ENCODE data around the gene SFI1.
"Not testable (repeated sequence)": the region's sequence is repeated elsewhere in the genome, so short reads cannot be mapped to it uniquely, and the experiment has no call there.

Gene SFI1

GRCh38 chr22:31493355-31493754 lies 3.0 kb upstream of the SFI1 start:
- DNase-seq (ENCODE audit: low read depth), result not testable (repeated sequence)

- DNase-seq (ENCODE audit: low read depth), result no peak
These were observed 993 bp upstream of the SFI1 start for GRCh38 chr22:31495343-31495742.

GRCh38 chr22:31496735-31497146 lies 405 bp downstream of the SFI1 start:
- DNase-seq (ENCODE audit: low read depth), result no peak

- DNase-seq (ENCODE audit: low read depth), result no peak
These were observed 1.0 kb downstream of the SFI1 start for GRCh38 chr22:31497148-31497938.

GRCh38 chr22:31501738-31502137 lies 5.4 kb downstream of the SFI1 start:
- DNase-seq (ENCODE audit: low read depth), result no peak

GRCh38 chr22:31503211-31503964 lies 7.1 kb downstream of the SFI1 start:
- no peak for DNase-seq (ENCODE audit: low read depth)

- peak; percentile 29 for DNase-seq (ENCODE audit: low read depth)
These were observed 7.9 kb downstream of the SFI1 start for GRCh38 chr22:31504282-31504681.

- DNase-seq (ENCODE audit: low read depth), result not testable (repeated sequence)
These were observed 11.2 kb downstream of the SFI1 start for GRCh38 chr22:31507517-31507916.

- no peak for DNase-seq (ENCODE audit: low read depth)
These were observed 12.2 kb downstream of the SFI1 start for GRCh38 chr22:31508536-31508935.

- no peak for DNase-seq (ENCODE audit: low read depth)
These were observed 12.9 kb downstream of the SFI1 start for GRCh38 chr22:31509061-31509762.

- DNase-seq (ENCODE audit: low read depth), result no peak
These were observed 23.7 kb downstream of the SFI1 start for GRCh38 chr22:31520051-31520450.

- DNase-seq (ENCODE audit: low read depth), result not testable (repeated sequence)
These were observed 27.8 kb downstream of the SFI1 start for GRCh38 chr22:31524132-31524531.

- no peak for DNase-seq (ENCODE audit: low read depth)
These were observed 29.9 kb downstream of the SFI1 start for GRCh38 chr22:31526270-31526669.

- peak; percentile 17 for DNase-seq (ENCODE audit: low read depth)
These were observed 34.5 kb downstream of the SFI1 start for GRCh38 chr22:31530823-31531195.

GRCh38 chr22:31532060-31532459 lies 35.7 kb downstream of the SFI1 start:
- no peak for DNase-seq (ENCODE audit: low read depth)

- DNase-seq (ENCODE audit: low read depth), result no peak
These were observed 37.0 kb downstream of the SFI1 start for GRCh38 chr22:31533374-31533773.

GRCh38 chr22:31537019-31537535 lies 40.7 kb downstream of the SFI1 start:
- no peak for DNase-seq (ENCODE audit: low read depth)

GRCh38 chr22:31538815-31539214 lies 42.5 kb downstream of the SFI1 start:
- no peak for DNase-seq (ENCODE audit: low read depth)

- not testable (repeated sequence) for DNase-seq (ENCODE audit: low read depth)
These were observed 43.8 kb downstream of the SFI1 start for GRCh38 chr22:31540166-31540565.

GRCh38 chr22:31540966-31541365 lies 44.6 kb downstream of the SFI1 start:
- no peak for DNase-seq (ENCODE audit: low read depth)

GRCh38 chr22:31544481-31545480 lies 48.4 kb downstream of the SFI1 start:
- DNase-seq (ENCODE audit: low read depth), result no peak

Measured in fibroblast of gingiva (primary cell).